ENCODE measurements around the gene FBXO42.

DNA sequence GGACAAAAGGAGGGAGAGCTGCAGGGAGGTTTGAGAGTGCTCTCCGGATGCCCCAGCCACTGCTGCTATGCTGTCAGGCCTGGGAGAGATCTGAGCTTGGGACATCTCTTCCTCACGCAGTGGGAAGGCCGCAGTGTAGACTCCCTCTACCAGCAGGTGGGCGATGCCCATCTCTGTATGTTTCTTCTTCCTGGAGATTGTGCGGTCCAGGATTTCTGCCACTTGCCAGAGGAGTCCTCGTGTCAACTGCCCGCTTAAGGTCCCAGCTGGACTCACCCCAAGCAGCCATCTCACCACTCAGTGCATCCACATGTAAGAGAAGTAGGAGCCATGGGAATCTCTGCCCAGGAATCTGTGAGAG, 126.2 kb downstream of the FBXO42 start:
- TF ChIP-seq, protein P1, sequence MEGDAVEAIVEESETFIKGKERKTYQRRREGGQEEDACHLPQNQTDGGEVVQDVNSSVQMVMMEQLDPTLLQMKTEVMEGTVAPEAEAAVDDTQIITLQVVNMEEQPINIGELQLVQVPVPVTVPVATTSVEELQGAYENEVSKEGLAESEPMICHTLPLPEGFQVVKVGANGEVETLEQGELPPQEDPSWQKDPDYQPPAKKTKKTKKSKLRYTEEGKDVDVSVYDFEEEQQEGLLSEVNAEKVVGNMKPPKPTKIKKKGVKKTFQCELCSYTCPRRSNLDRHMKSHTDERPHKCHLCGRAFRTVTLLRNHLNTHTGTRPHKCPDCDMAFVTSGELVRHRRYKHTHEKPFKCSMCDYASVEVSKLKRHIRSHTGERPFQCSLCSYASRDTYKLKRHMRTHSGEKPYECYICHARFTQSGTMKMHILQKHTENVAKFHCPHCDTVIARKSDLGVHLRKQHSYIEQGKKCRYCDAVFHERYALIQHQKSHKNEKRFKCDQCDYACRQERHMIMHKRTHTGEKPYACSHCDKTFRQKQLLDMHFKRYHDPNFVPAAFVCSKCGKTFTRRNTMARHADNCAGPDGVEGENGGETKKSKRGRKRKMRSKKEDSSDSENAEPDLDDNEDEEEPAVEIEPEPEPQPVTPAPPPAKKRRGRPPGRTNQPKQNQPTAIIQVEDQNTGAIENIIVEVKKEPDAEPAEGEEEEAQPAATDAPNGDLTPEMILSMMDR (IDR thresholded peaks at IDR 0.05): no peak
- no peak for TF ChIP-seq POLR2A (IDR thresholded peaks at IDR 0.05; ENCODE audit: low read depth)

Data from esophagus muscularis mucosa (tissue), 3 donors.